A673 (cell line): ENCODE results near the gene MYL9. TPM values are rescaled to one million over a fixed set of nuclear protein-coding genes. Genes with fewer than 3 reads are reported as not detected.

Experiments used
- BruUV-seq: library from RNA; stranded (reverse); fragments of 400-500 nt; replicated peaks from 2 replicates; lab custom pipeline; 2021; lab: Mats Ljungman, UMichigan
- CTCF ChIA-PET: fragments of 300-600 bp; sonication (Branson Sonifier 250); formaldehyde crosslinking; loops from one replicate; lab custom pipeline; 2022; ENCODE audit warnings: antibody characterized with exemption; lab: Charles Lee
- POLR2A ChIA-PET: fragments of 300-600 bp; sonication (Branson Sonifier 250); formaldehyde crosslinking; loops from one replicate; lab custom pipeline; 2022; ENCODE audit warnings: antibody characterized with exemption; ENCODE audit not compliant: low non-redundant PET; lab: Charles Lee
- DNase-seq: peaks from one replicate; pipeline ENCODE4 v3.0.0-alpha.2; 2015; ENCODE audit warnings: low spot score
- H3K27ac ChIP-seq: fragments of 200-600 bp; sonication (generic); 2 replicates; pipeline ENCODE4 v1.5.1; 2016; ENCODE audit warnings: mixed run types, low read depth, mild to moderate bottlenecking, mixed read lengths, antibody characterized with exemption, low read length; ENCODE audit not compliant: poor library complexity, severe bottlenecking
- H3K27me3 ChIP-seq: fragments of 200-600 bp; sonication (generic); replicated peaks from 2 replicates; pipeline ENCODE4 v1.6.1; 2017; ENCODE audit warnings: mixed run types, low read depth, mild to moderate bottlenecking, mixed read lengths, antibody characterized with exemption, low read length; ENCODE audit not compliant: insufficient read depth, poor library complexity
- H3K36me3 ChIP-seq: fragments of 200-600 bp; sonication (generic); 2 replicates; pipeline ENCODE4 v1.6.1; 2016; ENCODE audit warnings: mixed run types, mild to moderate bottlenecking, mixed read lengths, antibody characterized with exemption, low read length; ENCODE audit not compliant: insufficient read depth, poor library complexity, severe bottlenecking
- H3K4me1 ChIP-seq: fragments of 200-600 bp; sonication (generic); 2 replicates; pipeline ENCODE4 v1.6.1; 2017; ENCODE audit warnings: mixed run types, mild to moderate bottlenecking, mixed read lengths, antibody characterized with exemption, low read length; ENCODE audit not compliant: insufficient read depth, poor library complexity, severe bottlenecking
- H3K4me3 ChIP-seq: fragments of 200-600 bp; sonication (generic); 2 replicates; pipeline ENCODE4 v1.5.1; 2016; ENCODE audit warnings: low read depth, mixed run types, mild to moderate bottlenecking, mixed read lengths, low read length; ENCODE audit not compliant: poor library complexity, severe bottlenecking
- H3K9me3 ChIP-seq: fragments of 200-600 bp; sonication (generic); 2 replicates; pipeline ENCODE4 v1.6.1; 2016; ENCODE audit warnings: mixed run types, low read depth, mild to moderate bottlenecking, mixed read lengths, antibody characterized with exemption, low read length; ENCODE audit not compliant: poor library complexity, severe bottlenecking
- EZH2 ChIP-seq: fragments of 200-600 bp; sonication (generic); IDR thresholded peaks from 2 replicates; pipeline ENCODE4 v1.6.1; 2017; ENCODE audit warnings: borderline replicate concordance, low read depth, mild to moderate bottlenecking, mixed read lengths, antibody characterized with exemption, low read length; ENCODE audit not compliant: poor library complexity, severe bottlenecking
- intact Hi-C: fragments of 100-400 bp; cut with micrococcal nuclease; formaldehyde crosslinking; loops from one replicate; pipeline ENCODE4 v1.10.0; 2022; ENCODE audit not compliant: unreplicated experiment
- total RNA-seq: library from RNA; stranded (reverse); gene quantifications from 2 replicates; pipeline ENCODE4 v1.2.3, GENCODE V29; 2021
- TF ChIP-seq, protein P1 (sequence below): fragments of 300-800, 200-600 bp; sonication (generic); conservative IDR thresholded peaks from 2 replicates; pipeline ENCODE4 v1.5.1; 2017; ENCODE audit warnings: low read depth, mild to moderate bottlenecking, antibody characterized with exemption, low read length, moderate library complexity, mixed read lengths

The MYL9 gene
- total RNA-seq, 1 experiment from 2014 or later, result not detected

GRCh38 chr20:36574366-36575135 lies 33.2 kb downstream of the MYL9 start:
- BruUV-seq, result no TSS peak
- intact Hi-C loops, result no loop called here
- CTCF ChIA-PET, result no interaction called here
- Histone ChIP-seq H3K9me3 (no peaks in the 10 kb centered on the region), H3K27me3 (no peaks in the 10 kb centered on the region), H3K4me1 (peaks cover 36% of the 10 kb centered on the region), H3K4me3 (peak overlapping the region; percentile 95), H3K36me3 (peaks cover 10% of the 10 kb centered on the region), H3K27ac (peak overlapping the region; percentile 95)
- DNase-seq, result peak; percentile 68
- POLR2A ChIA-PET, result interaction anchor here (0.7 kb wide), 1 partner anchor 261 kb away, joined by 3 read pairs; no protein-coding TSS in a partner anchor
- TF ChIP-seq, protein P1, sequence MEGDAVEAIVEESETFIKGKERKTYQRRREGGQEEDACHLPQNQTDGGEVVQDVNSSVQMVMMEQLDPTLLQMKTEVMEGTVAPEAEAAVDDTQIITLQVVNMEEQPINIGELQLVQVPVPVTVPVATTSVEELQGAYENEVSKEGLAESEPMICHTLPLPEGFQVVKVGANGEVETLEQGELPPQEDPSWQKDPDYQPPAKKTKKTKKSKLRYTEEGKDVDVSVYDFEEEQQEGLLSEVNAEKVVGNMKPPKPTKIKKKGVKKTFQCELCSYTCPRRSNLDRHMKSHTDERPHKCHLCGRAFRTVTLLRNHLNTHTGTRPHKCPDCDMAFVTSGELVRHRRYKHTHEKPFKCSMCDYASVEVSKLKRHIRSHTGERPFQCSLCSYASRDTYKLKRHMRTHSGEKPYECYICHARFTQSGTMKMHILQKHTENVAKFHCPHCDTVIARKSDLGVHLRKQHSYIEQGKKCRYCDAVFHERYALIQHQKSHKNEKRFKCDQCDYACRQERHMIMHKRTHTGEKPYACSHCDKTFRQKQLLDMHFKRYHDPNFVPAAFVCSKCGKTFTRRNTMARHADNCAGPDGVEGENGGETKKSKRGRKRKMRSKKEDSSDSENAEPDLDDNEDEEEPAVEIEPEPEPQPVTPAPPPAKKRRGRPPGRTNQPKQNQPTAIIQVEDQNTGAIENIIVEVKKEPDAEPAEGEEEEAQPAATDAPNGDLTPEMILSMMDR, result no peak
- no peak for TF ChIP-seq EZH2

GRCh38 chr20:36576081-36576445 lies 34.7 kb downstream of the MYL9 start:
- POLR2A ChIA-PET, result no interaction called here
- TF ChIP-seq, protein P1, result no peak
- TF ChIP-seq EZH2, result no peak
- H3K36me3 ChIP-seq, result peaks cover 25% of the 10 kb centered on the region
- intact Hi-C loops, result no loop called here
- peak overlapping the region; percentile 25 for H3K27ac ChIP-seq
- DNase-seq, result no peak
- BruUV-seq, result no TSS peak
- H3K9me3 ChIP-seq, result no peaks in the 10 kb centered on the region
- H3K27me3 ChIP-seq, result no peaks in the 10 kb centered on the region
- no peak overlapping the region for H3K4me3 ChIP-seq
- H3K4me1 ChIP-seq, result peaks cover 35% of the 10 kb centered on the region
- CTCF ChIA-PET, result no interaction called here

DNA sequence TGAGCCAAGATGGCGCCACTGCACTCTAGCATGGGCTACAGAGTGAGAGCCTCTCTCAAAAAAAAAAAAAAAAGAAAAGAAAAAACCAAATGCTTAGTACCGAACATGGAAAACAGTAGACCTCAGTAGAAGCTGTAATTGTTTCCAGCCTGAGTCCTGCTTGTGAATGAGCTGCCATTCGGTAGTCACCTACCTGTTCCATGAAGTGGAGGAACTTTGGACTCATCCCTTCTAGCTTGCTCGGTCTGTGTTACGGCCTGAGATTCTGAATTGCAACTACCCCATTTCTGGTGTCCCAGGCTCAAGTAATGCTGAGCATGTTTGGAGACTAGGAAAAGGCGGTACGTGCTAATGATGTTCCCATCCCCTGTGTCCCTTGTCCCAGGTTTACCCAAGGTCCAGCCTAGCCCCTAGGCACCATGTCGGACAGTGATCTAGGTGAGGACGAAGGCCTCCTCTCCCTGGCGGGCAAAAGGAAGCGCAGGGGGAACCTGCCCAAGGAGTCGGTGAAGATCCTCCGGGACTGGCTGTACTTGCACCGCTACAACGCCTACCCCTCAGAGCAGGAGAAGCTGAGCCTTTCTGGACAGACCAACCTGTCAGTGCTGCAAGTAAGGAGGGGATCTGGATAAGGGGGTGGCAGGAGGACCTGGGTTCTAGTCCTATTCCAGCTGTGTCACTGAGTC lies 37.2 kb downstream of the MYL9 start:
- no TSS peak for BruUV-seq
- Histone ChIP-seq H3K27ac (peak overlapping the region; percentile 37), H3K36me3 (peaks cover 44% of the 10 kb centered on the region), H3K4me1 (peaks cover 14% of the 10 kb centered on the region), H3K4me3 (no peak overlapping the region), H3K9me3 (no peaks in the 10 kb centered on the region), H3K27me3 (no peaks in the 10 kb centered on the region)
- no peak for DNase-seq
- TF ChIP-seq, protein P1, result no peak
- TF ChIP-seq EZH2, result no peak
- ChIA-PET POLR2A (no interaction called here), CTCF (no interaction called here)
- intact Hi-C loops, result no loop called here
